GM19023 (cell line): ENCODE results near the gene DYDC2.
"Not testable (repeated sequence)": the region's sequence is repeated elsewhere in the genome, so short reads cannot be mapped to it uniquely, and the experiment has no call there.

Experiments
- ATAC-seq: cut with Tn5 transposase; IDR thresholded peaks from one replicate; pipeline ENCODE4 v1.9.1; 2021; ENCODE audit warnings: mild to moderate bottlenecking, moderate library complexity; ENCODE audit not compliant: unreplicated experiment

Gene DYDC2

DNA sequence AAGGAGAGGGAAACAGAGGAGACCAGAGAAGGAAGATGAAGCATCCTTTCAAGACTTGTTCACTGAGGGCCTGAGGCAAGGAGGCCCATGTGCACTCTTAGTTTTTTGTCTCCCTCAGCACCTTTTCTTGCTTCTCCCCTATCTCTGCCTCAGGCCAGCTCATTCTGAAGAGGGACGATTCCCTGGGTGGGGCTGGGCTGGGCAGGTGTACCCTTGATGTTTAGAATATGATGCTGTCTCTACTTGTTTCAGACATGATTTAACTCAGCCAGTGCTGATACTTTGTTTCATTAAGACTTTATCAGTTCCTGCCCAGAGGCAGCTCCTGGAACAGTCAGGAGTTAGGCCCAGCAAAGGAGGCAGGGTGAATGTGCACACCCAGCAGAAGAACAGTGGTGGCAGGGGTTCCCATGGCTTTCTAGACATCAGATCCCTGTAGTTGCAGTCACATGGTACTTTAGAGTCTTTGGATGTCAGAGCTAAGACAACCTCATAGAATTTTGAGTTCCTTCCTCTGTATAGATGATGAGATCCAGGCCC is 55.2 kb downstream of the DYDC2 start:
- ATAC-seq: no peak

DNA sequence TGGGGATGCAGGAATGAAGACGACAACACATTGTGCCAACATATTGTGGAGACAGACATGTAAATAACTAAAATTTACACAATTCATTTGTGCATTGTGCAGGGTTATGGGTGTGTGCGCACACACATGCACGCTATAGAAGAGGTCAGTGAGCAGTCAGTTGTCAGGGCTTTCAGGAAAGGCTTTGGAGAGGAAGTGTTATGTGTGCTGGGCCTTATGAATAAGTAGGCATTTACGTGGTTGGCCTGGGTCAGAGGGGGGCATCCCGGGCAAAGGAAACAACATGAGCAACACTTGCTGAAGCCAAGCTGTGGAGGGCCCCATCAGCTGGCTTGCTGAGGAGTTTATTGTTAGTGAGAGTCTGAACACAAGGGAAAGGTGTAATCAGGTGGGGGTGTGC is 55.9 kb downstream of the DYDC2 start:
- ATAC-seq: no peak

DNA sequence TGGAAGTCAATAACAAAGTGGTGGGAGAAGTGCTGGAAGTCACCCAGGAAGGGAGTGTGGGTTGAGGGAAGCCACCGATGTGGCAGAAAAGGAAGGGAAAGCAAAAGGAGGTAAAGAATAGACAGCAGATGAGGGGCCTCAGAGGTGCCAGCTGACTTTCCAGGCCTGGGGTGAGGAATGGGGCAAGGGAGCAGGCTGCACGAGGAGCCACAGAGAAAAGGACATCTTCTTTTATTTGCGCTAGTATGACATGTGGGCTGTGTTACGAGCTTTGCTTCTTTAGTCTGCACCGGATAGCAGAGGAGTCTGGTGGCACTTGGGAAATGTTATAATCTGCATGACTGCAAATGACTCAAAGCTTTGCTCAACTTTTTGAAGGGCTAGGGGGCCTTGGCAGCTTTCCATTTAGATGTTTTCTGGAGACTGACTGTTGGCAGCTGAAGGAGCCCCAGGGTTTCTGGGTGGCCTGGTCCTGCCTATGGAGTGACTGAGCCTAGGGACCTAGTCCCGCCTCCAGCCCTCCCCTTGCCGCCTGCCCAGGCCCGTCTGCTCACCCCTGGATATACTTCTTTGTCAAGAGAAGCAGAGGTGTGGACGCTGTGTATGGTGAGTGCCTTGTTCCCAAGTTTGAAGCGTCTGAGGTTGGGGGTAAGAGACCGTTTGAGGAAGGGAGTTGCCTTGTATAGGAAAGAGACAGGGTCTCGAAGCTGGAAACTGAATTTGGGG is 56.9 kb downstream of the DYDC2 start:
- ATAC-seq: no peak

DNA sequence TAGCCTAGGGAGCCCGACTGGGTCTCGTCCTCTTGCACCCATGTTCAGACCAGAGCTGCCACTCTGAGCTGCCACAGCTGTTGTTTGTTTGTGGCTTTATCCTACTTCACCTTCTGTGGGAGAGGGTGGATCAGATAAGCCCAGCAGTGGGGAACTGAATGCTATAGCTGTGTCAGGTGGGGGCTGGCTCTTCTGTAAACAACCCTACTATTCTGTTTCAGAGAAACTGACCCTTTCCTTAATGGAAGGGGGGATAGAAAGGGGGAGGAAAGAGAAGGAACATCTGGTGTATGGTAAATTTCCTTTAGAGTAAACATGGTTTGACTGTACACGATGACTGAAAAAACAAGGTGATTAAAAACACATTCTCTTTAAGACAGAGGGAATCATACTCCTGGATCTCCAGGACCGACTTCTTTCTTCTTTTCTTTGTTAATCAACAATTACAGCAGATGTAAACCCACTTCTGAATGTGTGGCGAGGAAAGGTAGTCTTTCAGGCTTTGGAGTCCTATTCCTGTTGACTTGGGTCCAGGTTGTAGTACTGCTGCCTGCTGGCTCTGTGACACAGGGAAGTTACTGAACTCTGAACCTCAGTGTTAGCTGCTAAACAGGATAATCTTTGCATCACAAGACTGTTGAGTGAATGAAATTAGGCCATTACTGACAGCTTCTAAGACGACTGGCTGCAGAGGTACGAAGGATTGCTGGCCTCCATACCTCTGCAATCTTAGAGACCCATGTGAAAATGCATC is 57.7 kb downstream of the DYDC2 start:
- ATAC-seq: no peak

DNA sequence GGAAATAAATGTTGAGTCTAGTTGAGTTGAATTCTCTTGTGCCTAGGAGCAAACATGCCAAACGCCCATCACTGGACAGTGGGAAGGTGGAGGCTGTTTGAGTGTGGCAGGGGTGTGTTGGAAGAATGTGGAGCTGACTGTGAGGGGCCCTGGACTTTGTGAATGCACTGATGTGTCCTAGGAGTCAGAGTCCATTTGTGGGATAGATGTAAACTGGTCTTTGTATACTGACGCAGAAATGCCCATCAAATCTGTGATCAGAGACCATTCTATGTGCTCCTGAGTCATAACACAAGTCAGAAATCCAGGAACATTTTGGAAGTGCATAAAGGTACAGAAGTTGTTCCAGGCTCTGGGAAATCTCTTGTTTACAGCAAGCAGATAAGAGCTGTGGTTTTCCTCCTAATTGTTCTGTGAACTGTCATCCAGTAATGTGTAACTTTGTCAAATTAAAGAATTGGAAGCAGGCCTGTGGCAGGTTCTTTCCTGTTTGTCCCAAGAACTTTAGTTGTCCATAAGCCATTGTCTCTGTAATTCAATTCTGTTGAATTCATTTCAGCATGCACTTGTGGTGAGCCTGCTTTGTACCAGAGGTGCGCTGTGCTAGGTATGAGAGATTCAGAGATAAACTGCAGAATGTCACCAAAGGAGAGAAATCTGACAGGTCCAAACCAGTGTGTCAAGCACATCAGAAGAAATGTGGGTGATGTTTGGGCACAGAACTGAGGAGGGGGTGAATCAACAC is 59.3 kb downstream of the DYDC2 start:
- ATAC-seq: no peak

DNA sequence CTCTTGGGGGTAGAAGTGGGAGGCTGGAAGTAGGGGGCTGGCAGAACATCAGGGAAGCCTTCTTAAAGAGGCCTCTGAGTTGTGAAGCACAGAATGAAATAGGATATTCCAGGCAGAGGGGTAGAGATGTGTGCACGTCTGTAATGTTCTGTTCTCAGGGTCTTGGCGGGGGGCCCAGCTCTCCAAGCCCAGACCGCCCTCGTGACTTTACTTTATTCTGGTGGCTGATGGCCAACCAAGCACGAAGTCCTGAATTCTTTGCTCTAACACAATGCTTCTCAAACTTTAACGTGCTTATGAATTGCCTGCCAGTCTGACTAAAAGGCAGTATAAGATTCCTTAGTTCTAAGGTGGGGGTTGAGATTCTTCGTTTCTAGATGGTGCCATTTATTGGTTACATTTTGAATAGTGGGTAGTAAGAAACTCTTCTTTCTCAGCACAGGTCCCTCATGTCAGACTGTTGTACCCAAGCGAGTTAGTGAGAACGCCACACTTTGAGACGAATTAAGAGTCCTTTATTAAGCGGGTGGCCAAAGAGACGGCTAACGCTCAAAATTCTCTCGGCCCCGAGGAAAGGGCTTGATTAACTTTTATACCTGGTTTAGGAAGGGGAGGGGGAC is 60.0 kb downstream of the DYDC2 start:
- no peak for ATAC-seq

DNA sequence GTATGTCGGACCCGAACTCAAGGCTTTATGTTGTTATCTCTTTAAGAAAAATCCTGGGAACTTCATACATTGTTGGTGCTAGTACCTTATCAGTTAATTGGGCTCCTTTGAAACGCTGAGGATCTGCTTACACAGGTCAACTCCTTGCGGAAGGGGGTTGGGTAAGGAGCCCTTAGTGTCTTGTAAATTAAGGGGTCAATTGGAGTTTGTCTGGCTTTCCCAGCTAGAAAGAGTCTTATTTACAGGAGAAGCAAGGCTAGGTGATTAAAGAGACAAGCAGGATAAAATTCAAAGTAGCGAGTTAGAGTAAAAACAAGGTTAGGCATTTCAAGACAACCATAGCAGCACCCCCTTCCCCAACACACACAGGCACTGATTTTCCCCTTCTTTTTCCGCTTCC is 60.7 kb downstream of the DYDC2 start:
- ATAC-seq: not testable (repeated sequence)
